ENCODE data around the gene GLT1D1. TPM values are rescaled to one million over a fixed set of nuclear protein-coding genes. Genes with fewer than 3 reads are reported as not detected.

GLT1D1 gene
- total RNA-seq, 2 experiments from 2014 or later, result 0.32 TPM; not detected in 1

DNA sequence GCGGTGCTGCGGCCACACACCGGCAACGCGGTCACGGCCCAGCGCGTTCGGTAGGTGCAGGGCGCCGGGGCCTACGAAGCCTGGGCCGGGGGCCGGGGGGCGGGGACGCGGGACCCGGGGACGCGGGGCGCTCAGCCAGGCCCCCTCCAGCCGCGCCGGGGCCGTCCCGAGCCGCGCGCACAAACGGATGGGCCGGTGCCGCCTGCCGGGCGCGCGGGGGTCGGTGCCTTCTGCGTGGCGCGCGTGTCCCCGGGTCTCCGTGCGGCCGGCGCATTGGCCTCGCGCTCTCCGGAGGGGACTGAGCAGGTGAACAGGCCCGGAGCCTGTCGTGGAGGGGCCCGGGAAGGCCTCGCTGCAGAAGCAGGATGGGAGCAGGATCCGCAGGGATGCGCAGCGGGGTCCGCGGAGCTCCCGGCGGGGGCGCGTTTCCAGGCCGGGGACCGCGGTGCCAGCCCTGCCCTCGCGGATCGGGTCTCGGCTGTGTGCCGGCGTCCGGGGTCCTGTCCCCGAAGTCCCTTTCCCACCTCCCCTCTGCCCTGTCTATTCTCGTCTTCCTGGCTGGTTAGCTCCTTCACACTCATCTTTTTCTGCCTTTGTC lies 421 bp downstream of the GLT1D1 start:
- Histone ChIP-seq H3K79me2 (ENCODE audit: insufficient read depth, low read depth, low read length) (no peaks in the 10 kb centered on the region), H2AFZ (ENCODE audit: low read length) (no peak overlapping the region), H3K27ac (ENCODE audit: low read depth, low read length, poor library complexity, severe bottlenecking) (no peak overlapping the region), H3K4me2 (ENCODE audit: low read length) (no peak overlapping the region), H4K20me1 (ENCODE audit: insufficient read depth, low read length) (no peaks in the 10 kb centered on the region), H3K9me3 (ENCODE audit: low read length) (no peaks in the 10 kb centered on the region), H3K36me3 (ENCODE audit: insufficient read depth, low read length) (no peaks in the 10 kb centered on the region), H3K4me1 (ENCODE audit: insufficient read depth, low read length, poor library complexity, severe bottlenecking) (no peaks in the 10 kb centered on the region), H3K9me2 (ENCODE audit: insufficient read depth, low read length) (no peaks in the 10 kb centered on the region), H3K4me3 (ENCODE audit: low read depth, low read length, poor library complexity, severe bottlenecking) (no peak overlapping the region)
- CTCF ChIA-PET (ENCODE audit: unreplicated experiment), result no interaction called here
- TF ChIP-seq, protein P1, sequence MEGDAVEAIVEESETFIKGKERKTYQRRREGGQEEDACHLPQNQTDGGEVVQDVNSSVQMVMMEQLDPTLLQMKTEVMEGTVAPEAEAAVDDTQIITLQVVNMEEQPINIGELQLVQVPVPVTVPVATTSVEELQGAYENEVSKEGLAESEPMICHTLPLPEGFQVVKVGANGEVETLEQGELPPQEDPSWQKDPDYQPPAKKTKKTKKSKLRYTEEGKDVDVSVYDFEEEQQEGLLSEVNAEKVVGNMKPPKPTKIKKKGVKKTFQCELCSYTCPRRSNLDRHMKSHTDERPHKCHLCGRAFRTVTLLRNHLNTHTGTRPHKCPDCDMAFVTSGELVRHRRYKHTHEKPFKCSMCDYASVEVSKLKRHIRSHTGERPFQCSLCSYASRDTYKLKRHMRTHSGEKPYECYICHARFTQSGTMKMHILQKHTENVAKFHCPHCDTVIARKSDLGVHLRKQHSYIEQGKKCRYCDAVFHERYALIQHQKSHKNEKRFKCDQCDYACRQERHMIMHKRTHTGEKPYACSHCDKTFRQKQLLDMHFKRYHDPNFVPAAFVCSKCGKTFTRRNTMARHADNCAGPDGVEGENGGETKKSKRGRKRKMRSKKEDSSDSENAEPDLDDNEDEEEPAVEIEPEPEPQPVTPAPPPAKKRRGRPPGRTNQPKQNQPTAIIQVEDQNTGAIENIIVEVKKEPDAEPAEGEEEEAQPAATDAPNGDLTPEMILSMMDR (conservative IDR thresholded peaks at IDR 0.05; ENCODE audit: low read length), result no peak
- no peak for TF ChIP-seq EZH2phosphoT487 (IDR thresholded peaks at IDR 0.05; ENCODE audit: borderline replicate concordance, low read depth, low read length)
- no TSS peak for BruUV-seq (replicated peaks)
- POLR2A ChIA-PET, result no interaction called here
- intact Hi-C loops (cut with micrococcal nuclease; ENCODE audit: unreplicated experiment), result no loop called here
- DNase-seq (ENCODE audit: low spot score), result no peak

DNA sequence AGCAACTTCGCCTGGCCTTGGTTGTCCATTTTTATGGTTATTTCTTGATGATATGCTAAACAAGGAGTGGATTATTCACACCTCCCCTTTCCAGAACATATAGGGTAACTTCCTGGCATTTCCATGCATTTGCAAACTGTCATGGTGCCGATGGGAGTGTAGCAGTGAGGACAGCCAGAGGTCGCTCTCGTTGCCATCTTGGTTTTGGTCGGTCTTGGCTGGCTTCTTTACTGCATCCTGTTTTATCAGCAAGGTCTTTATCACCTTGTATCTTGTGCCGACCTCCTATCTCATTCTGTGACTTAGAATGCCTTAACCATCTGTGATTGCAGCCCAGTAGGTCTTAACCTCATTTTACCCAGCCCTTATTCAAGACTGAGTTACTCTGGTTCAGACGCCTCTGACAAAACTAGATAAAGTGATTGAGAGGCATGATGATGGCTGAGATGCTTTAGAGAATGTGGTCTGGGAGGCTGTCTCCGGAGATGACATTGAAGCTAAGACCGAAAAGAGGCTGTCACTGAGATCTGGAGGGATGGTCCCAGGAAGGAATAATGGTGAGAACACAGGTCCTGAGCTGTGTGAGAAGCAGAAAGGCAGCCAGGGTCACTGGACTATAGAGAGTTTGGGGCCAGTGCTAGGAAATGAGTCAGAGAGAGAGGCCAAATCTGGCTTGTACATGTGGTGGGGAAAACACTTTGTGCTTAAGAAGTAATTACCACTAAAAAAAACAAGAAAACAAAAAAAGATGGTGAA lies 2.9 kb downstream of the GLT1D1 start:
- Histone ChIP-seq H3K4me1 (ENCODE audit: insufficient read depth, low read length, poor library complexity, severe bottlenecking) (no peaks in the 10 kb centered on the region), H4K20me1 (ENCODE audit: insufficient read depth, low read length) (no peaks in the 10 kb centered on the region), H3K4me2 (ENCODE audit: low read length) (no peak overlapping the region), H2AFZ (ENCODE audit: low read length) (no peak overlapping the region), H3K79me2 (ENCODE audit: insufficient read depth, low read depth, low read length) (no peaks in the 10 kb centered on the region), H3K9me3 (ENCODE audit: low read length) (no peaks in the 10 kb centered on the region), H3K36me3 (ENCODE audit: insufficient read depth, low read length) (no peaks in the 10 kb centered on the region), H3K9me2 (ENCODE audit: insufficient read depth, low read length) (no peaks in the 10 kb centered on the region), H3K4me3 (ENCODE audit: low read depth, low read length, poor library complexity, severe bottlenecking) (no peak overlapping the region), H3K27ac (ENCODE audit: low read depth, low read length, poor library complexity, severe bottlenecking) (no peak overlapping the region)
- intact Hi-C loops (cut with micrococcal nuclease; ENCODE audit: unreplicated experiment), result no loop called here
- CTCF ChIA-PET (ENCODE audit: unreplicated experiment), result no interaction called here
- TF ChIP-seq EZH2phosphoT487 (IDR thresholded peaks at IDR 0.05; ENCODE audit: borderline replicate concordance, low read depth, low read length), result no peak
- TF ChIP-seq, protein P1 (conservative IDR thresholded peaks at IDR 0.05; ENCODE audit: low read length), result no peak
- POLR2A ChIA-PET, result no interaction called here
- DNase-seq (ENCODE audit: low spot score), result no peak
- no TSS peak for BruUV-seq (replicated peaks)

DNA sequence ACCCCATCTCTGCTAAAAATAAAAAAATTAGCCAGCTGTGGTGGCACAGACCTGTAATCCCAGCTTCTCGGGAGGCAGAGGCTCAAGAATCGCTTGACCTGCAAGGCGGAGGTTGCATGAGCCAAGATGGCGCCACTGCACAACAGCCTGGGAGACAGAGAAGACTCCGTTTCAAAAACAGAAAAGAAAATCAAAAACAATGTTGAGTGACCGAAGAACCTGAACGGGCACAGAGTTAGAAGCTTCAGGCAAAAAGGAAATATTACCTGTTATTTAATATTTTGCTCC lies 3.5 kb downstream of the GLT1D1 start:
- TF ChIP-seq EZH2phosphoT487 (IDR thresholded peaks at IDR 0.05; ENCODE audit: borderline replicate concordance, low read depth, low read length), result no peak
- TF ChIP-seq, protein P1 (conservative IDR thresholded peaks at IDR 0.05; ENCODE audit: low read length), result no peak
- Histone ChIP-seq H3K79me2 (ENCODE audit: insufficient read depth, low read depth, low read length) (no peaks in the 10 kb centered on the region), H3K4me2 (ENCODE audit: low read length) (no peak overlapping the region), H3K9me3 (ENCODE audit: low read length) (no peaks in the 10 kb centered on the region), H3K27ac (ENCODE audit: low read depth, low read length, poor library complexity, severe bottlenecking) (no peak overlapping the region), H3K4me3 (ENCODE audit: low read depth, low read length, poor library complexity, severe bottlenecking) (no peak overlapping the region), H3K4me1 (ENCODE audit: insufficient read depth, low read length, poor library complexity, severe bottlenecking) (no peaks in the 10 kb centered on the region), H3K9me2 (ENCODE audit: insufficient read depth, low read length) (no peaks in the 10 kb centered on the region), H3K36me3 (ENCODE audit: insufficient read depth, low read length) (no peaks in the 10 kb centered on the region), H4K20me1 (ENCODE audit: insufficient read depth, low read length) (no peaks in the 10 kb centered on the region), H2AFZ (ENCODE audit: low read length) (no peak overlapping the region)
- CTCF ChIA-PET (ENCODE audit: unreplicated experiment), result no interaction called here
- no peak for DNase-seq (ENCODE audit: low spot score)
- POLR2A ChIA-PET, result interaction anchor here (0.7 kb wide), 1 partner anchor 27 kb away, joined by 3 read pairs; no protein-coding TSS in a partner anchor
- no TSS peak for BruUV-seq (replicated peaks)
- intact Hi-C loops (cut with micrococcal nuclease; ENCODE audit: unreplicated experiment), result no loop called here
